Panc1 (cell line): ENCODE results near the gene FUS. TPM values are rescaled to one million over a fixed set of nuclear protein-coding genes. Genes with fewer than 3 reads are reported as not detected.

Source experiments
- ATAC-seq: fragments of 200-7000 bp; cut with Tn5 transposase; 2 replicates; pipeline ENCODE4 v1.9.1; 2020; ENCODE audit warnings: mild to moderate bottlenecking, moderate library complexity
- BruUV-seq: library from RNA; stranded (reverse); fragments of 400-500 nt; replicated peaks from 2 replicates; lab custom pipeline; 2021; lab: Mats Ljungman, UMichigan
- CTCF ChIA-PET: fragments of 300-600 bp; sonication (Branson Sonifier 250); formaldehyde crosslinking; loops from one replicate; lab custom pipeline; 2022; ENCODE audit warnings: antibody characterized with exemption; lab: Charles Lee
- POLR2A ChIA-PET: fragments of 300-600 bp; sonication (Branson Sonifier 250); formaldehyde crosslinking; loops from one replicate; lab custom pipeline; 2022; ENCODE audit warnings: antibody characterized with exemption; lab: Charles Lee
- DNase-seq: peaks from one replicate; pipeline ENCODE4 v3.0.0-alpha.2; 2010; ENCODE audit warnings: low read depth, low spot score
- H3K27ac ChIP-seq: 2 replicates; pipeline ENCODE4 v1.5.1; 2011; ENCODE audit warnings: mild to moderate bottlenecking, low read length, inconsistent platforms
- H3K27me3 ChIP-seq: fragments of 200-500 bp; sonication (Bioruptor generic); 2 replicates; pipeline ENCODE4 v1.6.0; 2014; ENCODE audit warnings: low read length, inconsistent platforms; ENCODE audit not compliant: control insufficient read depth, insufficient read depth
- H3K36me3 ChIP-seq: fragments of 200-500 bp; sonication (Bioruptor generic); 2 replicates; pipeline ENCODE4 v1.5.1; 2014; ENCODE audit warnings: inconsistent platforms, mild to moderate bottlenecking, low read length, moderate library complexity; ENCODE audit not compliant: control insufficient read depth, insufficient read depth
- H3K4me1 ChIP-seq: 2 replicates; pipeline ENCODE4 v1.5.1; 2011; ENCODE audit warnings: inconsistent platforms, mild to moderate bottlenecking, low read length, moderate library complexity; ENCODE audit not compliant: control insufficient read depth, insufficient read depth
- H3K4me3 ChIP-seq, 2 experiments: 2 replicates each; pipeline ENCODE4 v1.5.1; 2011 to 2012; ENCODE audit warnings: low read depth in 2 of 2, low read length in 2 of 2, mild to moderate bottlenecking in 2 of 2, inconsistent platforms in 1 of 2, moderate library complexity in 1 of 2
- H3K9me3 ChIP-seq: fragments of 200-500 bp; sonication (Bioruptor generic); 2 replicates; pipeline ENCODE4 v1.5.1; 2014; ENCODE audit warnings: low read depth, mild to moderate bottlenecking, inconsistent platforms, low read length, moderate library complexity; ENCODE audit not compliant: control insufficient read depth, insufficient read depth
- CTCF ChIP-seq: fragments of 450-650 bp; IDR thresholded peaks from 2 replicates; pipeline ENCODE4 v1.5.1; 2017; ENCODE audit warnings: mild to moderate bottlenecking
- POLR2AphosphoS5 ChIP-seq: IDR thresholded peaks from 2 replicates; pipeline ENCODE4 v1.6.1; 2012; ENCODE audit warnings: mild to moderate bottlenecking, low read depth, low read length, moderate library complexity
- REST ChIP-seq, 2 experiments: IDR thresholded peaks; 2 replicates each; pipeline ENCODE4 v1.6.1; 2011 to 2012; ENCODE audit warnings: low read depth in 2 of 2, control low read depth in 1 of 2, low read length in 1 of 2, mild to moderate bottlenecking in 1 of 2, moderate library complexity in 1 of 2; ENCODE audit not compliant: insufficient read depth in 1 of 2
- SIN3A ChIP-seq: IDR thresholded peaks from 2 replicates; pipeline ENCODE4 v1.6.1; 2012; ENCODE audit warnings: low read depth, mild to moderate bottlenecking, low read length, moderate library complexity, borderline replicate concordance; ENCODE audit not compliant: insufficient read depth
- TCF7L2 ChIP-seq: IDR thresholded peaks from 2 replicates; pipeline ENCODE4 v1.6.1; 2011; ENCODE audit warnings: mild to moderate bottlenecking, low read depth, low read length, inconsistent platforms
- in situ Hi-C: cut with HindIII; loops from 2 replicates; pipeline ENCODE4 v1.10.0; 2016; ENCODE audit warnings: low sequenced_read_pairs, low pct_unique_long_range_greater_than_20kb
- intact Hi-C: fragments of 100-400 bp; cut with micrococcal nuclease; formaldehyde crosslinking; loops from one replicate; pipeline ENCODE4 v1.10.0; 2022; ENCODE audit not compliant: unreplicated experiment
- total RNA-seq: library from RNA; stranded (reverse); gene quantifications from one replicate; pipeline ENCODE4 v1.2.1, GENCODE V29; 2021; ENCODE audit not compliant: unreplicated experiment

Gene FUS
- total RNA-seq, 1 experiment from 2014 or later, result 441 TPM

DNA sequence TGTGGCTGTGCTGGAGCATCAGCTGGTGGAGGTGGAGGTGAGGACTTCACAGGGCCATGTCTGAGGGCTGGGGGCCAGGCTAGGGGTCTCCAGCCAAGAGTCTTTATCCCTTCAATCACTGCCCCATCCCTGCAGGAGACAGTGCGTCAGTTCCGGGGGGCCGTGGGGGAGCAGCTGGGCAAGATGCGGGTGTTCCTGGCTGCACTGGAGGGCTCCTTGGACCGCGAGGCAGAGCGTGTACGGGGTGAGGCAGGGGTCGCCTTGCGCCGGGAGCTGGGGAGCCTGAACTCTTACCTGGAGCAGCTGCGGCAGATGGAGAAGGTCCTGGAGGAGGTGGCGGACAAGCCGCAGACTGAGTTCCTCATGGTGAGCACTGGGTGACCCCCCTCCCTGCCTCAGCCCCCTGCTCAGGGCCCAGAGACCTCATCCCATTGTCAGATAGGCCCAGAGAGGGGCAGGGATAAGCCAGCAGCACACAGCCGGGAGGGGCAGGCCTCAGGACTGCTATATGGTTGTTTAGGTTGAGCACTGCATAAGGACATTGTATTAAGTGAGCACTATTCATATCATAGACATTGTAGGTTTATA lies 39.3 kb downstream of the FUS start:
- Histone ChIP-seq H3K27me3 (no peaks in the 10 kb centered on the region), H3K36me3 (no peaks in the 10 kb centered on the region; the same call in 1 of the 2 replicates), H3K4me1 (peaks cover 7% of the 10 kb centered on the region; the same call in 1 of the 2 replicates), H3K27ac (no peak overlapping the region), H3K9me3 (no peaks in the 10 kb centered on the region), H3K4me3 (no peak overlapping the region)
- ATAC-seq, result no peak
- intact Hi-C loops (loop anchor here (10.0 kb wide), 1 partner anchor 66 kb away; no protein-coding TSS in a partner anchor), in situ Hi-C loops (no loop called here)
- ChIA-PET CTCF (no interaction called here), POLR2A (no interaction called here)
- BruUV-seq, result no TSS peak
- no peak for TF ChIP-seq REST (IDR thresholded peaks at IDR 0.05; ENCODE audit: insufficient read depth in 1 of 2, low read depth in 2 of 2, low read length in 1 of 2)
- TF ChIP-seq CTCF, result no peak
- no peak for TF ChIP-seq SIN3A
- TF ChIP-seq TCF7L2, result no peak
- no peak for TF ChIP-seq POLR2AphosphoS5
- DNase-seq, result no peak

GRCh38 chr16:31221357-31222160 lies 41.6 kb downstream of the FUS start:
- intact Hi-C loops (no loop called here), in situ Hi-C loops (no loop called here)
- no peaks in the 10 kb centered on the region for H3K27me3 ChIP-seq
- no peak overlapping the region for H3K27ac ChIP-seq
- DNase-seq, result no peak
- H3K4me1 ChIP-seq, result peaks cover 2% of the 10 kb centered on the region; the same call in 1 of the 2 replicates
- H3K36me3 ChIP-seq, result no peaks in the 10 kb centered on the region
- ChIA-PET POLR2A (interaction anchor here (0.8 kb wide), 1 partner anchor 92 kb away, joined by 4 read pairs; no protein-coding TSS in a partner anchor), CTCF (no interaction called here)
- H3K4me3 ChIP-seq, result no peak overlapping the region
- ATAC-seq, result 0 out of 2 replicates have a peak, but pooled peaks have one; percentile 15
- no TSS peak for BruUV-seq
- no peaks in the 10 kb centered on the region for H3K9me3 ChIP-seq
- TF ChIP-seq SIN3A (no peak), POLR2AphosphoS5 (no peak), CTCF (no peak), TCF7L2 (no peak), REST (IDR thresholded peaks at IDR 0.05; ENCODE audit: insufficient read depth in 1 of 2, low read depth in 2 of 2, low read length in 1 of 2) (no peak)
